GF-D8 (cell line): ENCODE data around the gene ANKRD52.

Source experiments
- DNase-seq: peaks from one replicate; lab custom pipeline; 2025; lab: John Stamatoyannopoulos, UW

The ANKRD52 gene

DNA sequence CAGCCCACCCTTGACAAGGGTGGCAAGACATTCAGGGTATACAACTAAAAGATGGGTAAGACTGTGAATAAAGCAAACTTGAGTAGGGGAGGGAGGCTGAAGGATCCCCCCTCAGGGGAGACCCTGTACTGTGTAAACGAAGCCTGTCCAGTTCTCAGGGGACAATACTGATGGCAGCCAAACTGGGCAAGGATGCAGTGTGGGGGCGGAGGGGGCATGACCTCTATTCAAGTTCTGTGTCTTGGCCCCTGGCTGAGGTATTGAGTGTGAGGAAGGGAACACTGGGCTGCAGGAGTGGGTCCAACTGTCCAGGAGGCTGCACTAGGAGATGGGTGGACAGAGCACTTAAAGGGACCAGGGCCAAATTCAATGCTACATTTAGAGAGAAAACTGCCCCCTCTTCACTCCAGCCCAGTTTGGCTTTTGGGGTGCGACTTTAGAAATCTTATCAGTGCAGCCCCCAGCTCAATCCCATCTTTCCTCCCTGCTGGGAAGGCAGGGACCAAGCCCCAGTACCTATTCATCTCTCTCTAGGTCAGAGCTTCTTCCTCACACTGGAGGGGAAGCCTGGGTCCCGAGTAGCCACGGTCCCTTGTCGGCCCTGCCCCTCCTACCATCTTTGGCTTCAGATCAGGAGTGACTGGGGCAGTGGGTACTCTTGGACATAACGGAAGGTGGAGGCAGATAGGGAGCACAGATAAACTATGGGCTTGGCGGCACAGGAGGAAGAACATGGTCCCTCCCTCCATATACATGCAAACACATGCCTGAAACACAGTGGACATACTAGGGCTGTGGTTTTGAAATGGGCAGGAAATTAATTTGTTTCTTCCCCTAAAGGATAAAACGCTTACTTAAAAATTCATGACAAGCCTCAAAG lies 16.5 kb downstream of the ANKRD52 start:
- DNase-seq = no peak

DNA sequence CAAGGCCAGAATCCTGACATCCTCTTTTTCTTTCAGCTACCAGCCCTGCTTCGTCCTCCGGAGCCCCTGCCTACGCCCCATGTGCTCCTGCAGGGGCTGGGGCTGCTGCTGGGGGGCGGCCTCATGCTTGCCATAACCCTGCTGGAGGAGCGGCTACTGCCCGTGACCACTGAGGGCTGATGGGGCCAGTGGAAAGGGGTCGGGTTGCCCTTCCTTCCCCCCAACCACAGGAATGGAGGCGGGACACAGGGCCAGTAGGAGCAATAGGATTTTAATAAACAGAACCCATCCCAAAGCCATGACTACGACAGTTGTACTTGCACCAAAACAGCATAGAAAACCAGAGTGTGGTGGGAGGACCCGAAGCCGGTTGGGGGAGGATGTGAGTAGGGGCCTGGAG lies 20.6 kb downstream of the ANKRD52 start:
- no peak for DNase-seq

DNA sequence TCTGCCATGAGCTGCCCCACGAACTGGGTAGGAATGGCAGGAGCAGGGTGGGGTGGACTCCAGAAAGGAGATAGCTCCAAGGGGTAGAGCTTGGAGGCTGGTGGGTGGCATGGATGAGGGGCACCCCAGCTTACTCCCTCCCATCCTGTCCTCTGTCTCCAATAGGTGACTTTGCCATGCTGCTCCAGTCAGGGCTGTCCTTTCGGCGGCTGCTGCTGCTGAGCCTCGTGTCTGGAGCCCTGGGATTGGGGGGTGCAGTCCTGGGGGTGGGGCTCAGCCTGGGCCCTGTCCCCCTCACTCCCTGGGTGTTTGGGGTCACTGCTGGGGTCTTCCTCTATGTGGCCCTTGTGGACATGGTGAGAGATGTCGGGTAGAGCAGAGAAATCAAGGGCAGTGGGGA lies 21.2 kb downstream of the ANKRD52 start:
- DNase-seq = no peak

DNA sequence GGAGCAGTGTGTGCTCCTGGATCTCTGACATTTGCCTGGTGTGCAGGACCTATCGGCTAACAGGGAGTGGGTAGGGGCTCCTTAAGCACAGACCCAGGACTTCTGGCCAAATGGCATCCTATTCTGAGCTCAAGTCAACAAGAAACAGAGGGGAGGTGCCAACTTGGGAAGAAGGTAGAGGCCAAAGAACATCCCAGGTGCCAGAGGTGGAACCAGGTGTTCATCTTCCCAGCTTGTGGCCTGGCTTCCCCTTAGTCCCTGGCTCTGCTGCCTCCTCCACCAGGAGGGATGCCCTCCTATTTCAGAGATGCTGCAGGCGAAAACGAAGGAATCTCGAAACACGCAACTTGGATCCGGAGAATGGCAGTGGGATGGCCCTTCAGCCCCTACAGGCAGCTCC lies 22.1 kb downstream of the ANKRD52 start:
- DNase-seq = no peak

DNA sequence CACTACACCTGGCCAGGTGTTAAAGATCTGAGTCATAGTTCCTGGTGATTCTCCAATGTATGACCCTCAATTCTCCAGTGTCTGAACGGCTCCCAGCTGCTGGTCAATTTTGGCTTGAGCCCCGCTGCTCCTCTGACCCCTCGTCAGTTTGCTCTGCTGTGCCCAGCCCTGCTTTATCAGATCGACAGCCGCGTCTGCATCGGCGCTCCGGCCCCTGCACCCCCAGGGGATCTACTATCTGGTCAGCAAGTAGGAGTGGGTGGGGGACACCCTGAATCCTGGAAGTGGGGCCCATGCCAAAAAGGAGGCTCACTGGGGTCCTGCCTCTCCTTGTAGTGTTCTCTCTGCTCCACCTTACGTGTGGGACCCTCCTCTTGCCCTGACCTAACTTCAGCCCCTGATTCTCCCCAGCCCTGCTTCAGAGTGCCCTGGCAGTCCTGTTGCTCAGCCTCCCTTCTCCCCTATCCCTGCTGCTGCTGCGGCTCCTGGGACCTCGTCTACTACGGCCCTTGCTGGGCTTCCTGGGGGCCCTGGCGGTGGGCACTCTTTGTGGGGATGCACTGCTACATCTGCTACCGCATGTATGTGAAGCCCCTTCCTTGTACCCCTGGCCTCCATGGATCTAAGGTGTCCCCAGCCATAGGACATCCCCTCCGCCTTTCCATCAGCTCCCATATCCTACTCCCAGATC lies 23.3 kb downstream of the ANKRD52 start:
- no peak for DNase-seq

DNA sequence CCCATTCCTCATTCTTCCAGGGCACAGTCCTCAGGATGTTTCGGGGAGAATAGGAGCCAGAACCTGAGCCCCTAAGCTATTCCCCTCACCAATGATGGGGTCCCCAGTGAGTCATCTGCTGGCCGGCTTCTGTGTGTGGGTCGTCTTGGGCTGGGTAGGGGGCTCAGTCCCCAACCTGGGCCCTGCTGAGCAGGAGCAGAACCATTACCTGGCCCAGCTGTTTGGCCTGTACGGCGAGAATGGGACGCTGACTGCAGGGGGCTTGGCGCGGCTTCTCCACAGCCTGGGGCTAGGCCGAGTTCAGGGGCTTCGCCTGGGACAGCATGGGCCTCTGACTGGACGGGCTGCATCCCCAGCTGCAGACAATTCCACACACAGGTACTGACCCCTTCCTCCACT lies 27.0 kb downstream of the ANKRD52 start:
- DNase-seq = no peak

DNA sequence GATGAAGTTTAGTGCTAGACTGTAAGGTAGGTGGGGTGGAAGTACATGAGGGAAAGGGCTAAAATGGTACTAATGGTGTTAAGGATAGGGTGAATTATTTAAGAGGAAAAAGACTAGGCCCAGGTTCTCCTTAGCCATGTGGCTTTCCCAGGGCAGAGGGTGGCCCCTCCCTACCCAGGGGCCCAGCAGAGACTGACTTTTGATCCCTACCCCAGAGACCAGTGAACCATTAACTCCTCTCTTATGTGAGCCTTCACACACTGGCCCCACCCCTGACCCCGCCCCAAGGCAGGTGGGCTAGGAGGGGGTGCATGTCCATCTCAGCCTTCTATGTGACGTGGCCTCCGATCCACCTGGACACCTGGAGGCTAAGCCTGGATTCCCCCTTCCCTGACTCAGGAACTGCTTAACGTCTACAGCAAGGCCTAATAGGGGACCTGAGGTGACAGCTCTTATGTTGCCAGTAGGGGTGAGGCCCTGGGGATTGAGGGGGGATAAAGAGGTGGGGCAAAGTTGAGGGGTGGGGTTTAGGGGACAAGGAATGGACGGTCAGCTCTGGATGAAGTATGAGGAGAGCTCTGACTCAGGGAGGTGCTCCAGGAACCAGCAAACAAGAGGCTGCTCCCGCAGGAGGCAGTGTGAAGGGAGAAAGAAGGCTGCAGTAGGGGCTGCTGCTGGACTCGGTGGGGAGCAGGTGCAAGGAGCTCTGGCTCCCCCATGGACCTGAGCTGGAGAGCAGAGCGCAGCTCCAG lies 27.6 kb downstream of the ANKRD52 start:
- DNase-seq = no peak

DNA sequence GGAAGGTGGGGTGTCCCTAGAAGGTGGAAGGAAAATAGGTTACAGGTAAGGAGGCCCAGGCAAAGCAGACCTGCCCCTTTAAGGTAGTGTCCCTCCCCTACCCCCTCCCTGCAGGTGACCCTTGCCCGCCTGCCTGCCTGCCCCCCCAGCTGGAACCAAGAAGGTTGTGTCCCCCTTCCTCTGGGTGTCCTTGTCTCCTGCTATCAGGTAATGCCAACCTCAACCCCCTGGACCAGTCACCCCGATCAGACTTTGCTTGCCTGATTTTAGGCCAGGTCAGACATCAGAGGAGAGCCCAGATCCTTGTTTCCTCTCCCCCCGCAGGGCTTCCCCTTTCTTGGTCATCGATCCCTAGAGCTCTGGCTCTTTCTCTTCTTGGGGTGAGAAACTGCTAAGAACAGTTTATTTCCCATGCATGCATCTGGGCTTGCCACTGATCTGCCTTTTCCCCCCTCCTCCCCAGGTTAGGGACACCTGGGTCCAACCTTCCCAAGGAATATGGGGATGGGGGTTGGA lies 28.2 kb downstream of the ANKRD52 start, which contains the start of gene SLC39A5:
SLC39A5 (plus strand) TSS at position 136 of the 516 bp plus-strand sequence. CDS start 1,224 bp downstream, outside the sequence.
- DNase-seq = no peak

DNA sequence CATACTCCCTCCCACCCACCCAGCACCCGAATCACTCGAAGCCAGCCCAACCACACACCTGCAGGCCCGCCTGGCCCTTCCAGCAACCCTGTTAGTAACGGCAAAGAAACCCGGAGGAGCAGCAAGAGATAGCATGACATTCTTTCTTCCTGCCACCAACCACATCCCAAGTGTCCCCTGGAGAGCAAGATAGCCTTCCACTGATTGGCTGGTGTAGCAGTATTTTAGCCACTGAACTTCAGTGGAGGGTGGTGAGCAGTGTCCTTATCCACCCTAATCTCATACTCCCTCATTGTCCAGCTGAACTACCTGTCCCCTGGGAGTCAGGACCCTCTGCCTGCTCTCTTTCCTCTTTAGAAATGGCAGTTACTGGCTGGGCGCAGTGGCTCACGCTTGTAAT lies 29.1 kb downstream of the ANKRD52 start:
- no peak for DNase-seq

DNA sequence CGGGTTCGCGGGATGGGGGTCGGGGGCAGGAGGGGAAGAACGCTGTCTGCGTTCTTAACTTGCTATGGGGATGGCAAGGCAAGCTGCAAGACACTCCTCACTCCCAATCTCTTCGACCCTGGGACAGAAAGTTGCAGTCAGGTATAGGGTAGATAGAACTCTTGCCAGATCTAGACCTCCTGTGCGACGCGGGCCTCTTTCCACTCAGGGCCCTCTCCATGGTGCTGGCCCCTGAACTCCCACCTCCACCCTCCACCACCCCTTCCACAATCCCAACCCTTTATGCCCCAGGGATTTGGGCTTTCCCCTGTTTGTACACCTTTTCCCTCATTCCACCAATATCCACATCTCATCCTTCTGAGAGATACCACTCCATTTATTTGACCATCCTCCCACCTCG lies 33.2 kb downstream of the ANKRD52 start:
- DNase-seq = no peak

DNA sequence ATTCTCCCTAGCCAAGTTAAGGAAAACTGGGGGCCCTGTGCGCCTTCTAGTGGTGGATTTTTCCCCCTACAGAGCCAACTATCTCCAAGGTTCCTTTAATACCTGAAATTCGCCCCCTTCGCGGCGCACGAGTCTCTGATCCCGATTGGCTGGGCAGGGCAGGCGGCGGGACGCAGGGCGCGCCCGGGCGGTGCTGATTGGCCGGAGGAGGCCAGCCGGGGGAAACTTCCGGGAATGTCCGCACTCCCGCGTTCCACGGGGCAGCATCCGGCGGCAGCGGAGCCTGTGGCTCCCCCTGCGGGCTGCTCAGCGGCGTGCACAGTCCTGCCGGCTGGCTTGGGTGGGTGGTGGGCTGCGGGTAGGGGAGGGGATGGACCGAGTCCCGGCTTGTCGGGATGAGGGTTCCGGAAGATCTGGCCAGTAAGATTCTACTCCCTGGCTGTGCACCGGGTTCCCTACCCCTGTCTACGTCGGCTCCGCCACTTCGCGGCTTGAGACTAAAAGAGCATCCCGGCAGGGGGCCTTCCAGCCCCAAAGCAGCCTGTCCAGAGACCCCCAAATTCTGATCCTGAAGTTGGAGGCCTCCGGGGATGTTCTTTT lies 34.0 kb downstream of the ANKRD52 start, which contains the start of gene NABP2:
NABP2 (plus strand) TSS at position 241 of the 600 bp plus-strand sequence. CDS start 515 bp downstream, outside the sequence.
- peak; percentile 90 for DNase-seq

DNA sequence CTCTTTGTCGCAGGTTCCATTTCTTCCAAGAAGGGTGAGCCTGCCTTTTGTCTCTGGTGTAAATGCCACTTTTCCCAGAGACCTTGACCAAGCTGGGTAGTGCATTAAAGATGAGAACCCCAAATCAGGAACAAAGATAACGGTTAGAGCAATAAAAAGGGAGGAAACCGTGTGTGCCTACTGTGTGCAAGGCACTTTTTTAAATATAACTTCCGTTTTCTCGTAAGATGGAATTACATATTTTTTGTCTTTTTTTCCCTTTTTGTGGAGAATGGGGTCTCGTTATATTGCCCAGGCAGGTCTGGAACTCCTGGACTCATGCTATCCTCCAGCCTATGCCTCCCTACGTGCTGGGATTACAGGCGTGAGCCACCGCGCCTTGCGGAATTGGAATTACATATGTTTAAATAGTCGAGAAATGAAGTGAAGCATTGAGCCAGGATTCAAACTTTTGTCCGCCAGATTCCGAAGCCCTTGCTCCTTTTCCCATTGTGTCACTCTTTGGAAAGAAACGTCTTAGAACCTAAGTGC lies 34.5 kb downstream of the ANKRD52 start:
- no peak for DNase-seq

DNA sequence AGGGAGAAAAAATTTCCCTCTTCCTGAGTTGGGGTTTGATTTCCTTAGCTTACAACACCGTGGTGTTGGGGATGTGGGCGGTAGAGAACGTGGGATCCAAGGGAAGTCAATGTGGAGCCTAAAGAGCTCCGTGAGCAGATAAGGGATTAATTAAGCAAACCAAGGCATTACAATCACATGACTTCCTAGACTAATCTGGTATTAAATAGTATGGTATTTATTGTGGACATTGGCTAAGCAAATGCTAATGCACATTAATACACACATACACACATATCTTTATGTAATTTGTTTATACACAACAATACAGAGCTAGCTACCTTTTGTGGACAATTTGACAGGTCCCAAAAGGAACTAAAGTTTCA lies 35.7 kb downstream of the ANKRD52 start:
- peak; percentile 33 for DNase-seq

DNA sequence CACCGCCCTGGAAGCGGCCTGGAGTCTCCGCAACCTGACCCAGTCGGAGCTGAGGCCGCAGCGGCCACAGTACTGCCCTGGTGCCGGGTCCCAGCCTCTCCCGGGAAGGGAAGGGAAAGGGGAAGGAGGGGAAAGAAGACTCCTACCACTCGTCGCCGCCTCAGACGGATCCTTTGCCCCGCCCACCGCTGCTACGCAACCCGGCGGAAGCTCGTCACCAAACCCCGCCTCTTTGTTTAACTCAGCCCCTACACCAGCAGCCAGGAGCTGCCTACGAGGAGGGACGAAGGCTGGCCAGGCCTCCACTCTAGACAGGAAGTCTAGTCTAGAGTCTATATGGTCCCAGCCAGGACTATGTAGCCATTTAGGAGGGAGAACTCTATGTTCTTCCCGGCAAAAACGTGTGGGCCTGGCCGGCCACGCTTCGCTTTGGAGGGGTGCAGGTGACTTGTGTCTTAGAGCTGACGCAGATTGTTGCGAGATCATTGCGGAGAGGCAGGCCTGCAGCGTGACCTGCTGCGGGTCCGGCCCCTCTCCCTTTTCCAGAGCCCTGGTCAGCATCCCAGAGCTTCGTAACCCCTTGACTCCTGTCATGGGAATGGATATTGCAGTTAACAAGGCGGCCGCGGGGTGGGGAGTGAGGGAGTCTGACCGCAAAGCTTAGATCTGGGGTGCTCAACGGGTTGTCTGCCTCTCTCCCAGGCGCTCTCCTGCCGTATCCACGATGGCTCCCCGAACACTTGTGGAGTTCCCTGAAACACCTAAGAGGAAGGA lies 36.2 kb downstream of the ANKRD52 start, which contains the start of gene RNF41:
RNF41 (minus strand) TSS at position 166 of the 774 bp plus-strand sequence. CDS start 7,875 bp downstream, outside the sequence.
- peak; percentile 93 for DNase-seq

DNA sequence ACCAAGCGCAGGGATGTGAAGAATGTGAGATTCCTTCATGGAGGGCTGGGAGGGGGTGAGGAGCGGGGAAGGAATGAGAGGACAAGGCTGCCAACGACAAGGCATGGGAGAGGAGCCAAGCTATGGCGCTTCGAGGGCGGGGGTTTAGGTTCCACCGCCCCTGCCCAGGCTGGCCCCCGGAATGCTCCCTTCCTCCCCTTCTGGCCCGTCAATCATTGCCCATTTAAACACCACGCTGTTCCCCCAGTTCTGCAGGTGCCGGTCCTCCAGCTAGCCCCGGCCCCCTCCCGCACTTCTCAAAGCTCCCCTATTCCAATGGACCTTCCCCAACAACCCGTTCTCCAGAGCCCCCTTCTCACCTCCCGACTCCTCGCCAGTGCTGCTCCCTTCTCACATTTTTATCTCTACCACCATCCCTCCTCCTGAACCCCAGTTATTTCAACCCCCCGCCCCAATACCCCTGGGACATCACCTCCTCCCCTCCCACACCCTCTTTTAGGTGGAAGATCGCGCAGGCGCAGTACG lies 36.9 kb downstream of the ANKRD52 start:
- DNase-seq = no peak

DNA sequence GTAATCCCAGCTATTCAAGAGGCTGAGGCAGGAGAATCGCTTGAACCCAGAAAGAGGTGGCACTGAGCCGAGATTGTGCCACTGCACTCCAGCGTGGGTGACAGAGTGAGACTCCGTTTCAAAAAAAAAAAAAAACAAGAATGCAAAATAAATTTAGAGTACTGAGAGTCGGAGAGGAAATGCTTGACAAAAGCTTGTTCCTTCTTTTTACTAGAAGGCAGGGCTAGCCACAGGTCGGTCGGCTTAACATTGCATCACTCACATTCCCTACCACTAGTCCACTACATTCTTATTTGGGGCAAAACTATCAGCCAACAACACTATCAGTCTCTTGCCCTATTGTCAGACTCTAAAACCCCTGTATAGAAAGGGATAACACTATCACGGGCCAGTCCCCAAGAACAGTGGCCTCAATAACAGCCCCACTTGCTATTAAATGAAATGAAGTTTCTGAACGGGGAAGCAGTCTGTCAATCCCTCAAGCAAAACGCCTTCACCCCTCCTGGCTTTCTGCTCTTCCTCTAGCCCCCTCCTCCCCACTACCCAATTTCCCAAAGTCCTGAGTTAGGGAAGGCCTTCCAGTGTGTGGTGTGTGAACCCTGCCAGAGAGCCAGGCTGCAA lies 37.5 kb downstream of the ANKRD52 start:
- peak; percentile 80 for DNase-seq

DNA sequence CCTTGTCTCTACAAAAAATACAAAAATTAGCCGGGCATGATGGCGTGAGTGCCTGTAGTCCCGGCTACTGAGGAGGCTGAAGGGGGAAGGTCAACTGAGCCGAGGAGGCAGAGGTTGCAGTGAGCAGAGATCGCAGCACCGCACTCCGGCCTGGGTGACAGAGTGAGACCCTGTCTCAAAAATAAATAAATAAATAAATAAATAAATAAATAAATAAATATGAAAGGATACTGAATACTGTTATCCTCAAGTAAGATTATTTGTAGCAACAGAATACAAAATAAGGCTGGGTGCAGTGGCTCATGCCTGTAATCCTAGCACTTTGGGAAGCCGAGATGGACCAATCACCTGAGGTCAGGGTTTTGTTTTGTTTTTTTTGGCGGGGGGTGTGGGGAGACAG lies 38.3 kb downstream of the ANKRD52 start:
- DNase-seq = no peak

DNA sequence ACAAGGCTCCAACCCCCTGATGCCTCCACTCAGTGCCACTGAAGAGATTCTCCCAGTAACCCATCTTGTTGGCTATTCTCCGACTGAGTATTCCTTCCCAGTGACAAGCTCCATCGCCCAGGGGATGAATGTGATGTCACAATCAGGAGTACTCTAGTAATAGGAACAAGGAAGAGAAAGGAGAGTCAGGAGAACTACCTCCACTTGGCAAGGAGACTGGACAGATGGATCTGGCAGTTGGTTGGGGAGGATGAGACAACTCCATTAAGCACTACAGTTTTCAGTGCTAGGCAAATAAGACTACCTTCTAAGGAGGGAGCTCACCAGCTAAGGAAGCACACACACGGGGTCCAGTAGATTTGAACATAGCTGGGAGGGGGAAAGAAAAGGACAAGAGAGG lies 41.7 kb downstream of the ANKRD52 start:
- no peak for DNase-seq

DNA sequence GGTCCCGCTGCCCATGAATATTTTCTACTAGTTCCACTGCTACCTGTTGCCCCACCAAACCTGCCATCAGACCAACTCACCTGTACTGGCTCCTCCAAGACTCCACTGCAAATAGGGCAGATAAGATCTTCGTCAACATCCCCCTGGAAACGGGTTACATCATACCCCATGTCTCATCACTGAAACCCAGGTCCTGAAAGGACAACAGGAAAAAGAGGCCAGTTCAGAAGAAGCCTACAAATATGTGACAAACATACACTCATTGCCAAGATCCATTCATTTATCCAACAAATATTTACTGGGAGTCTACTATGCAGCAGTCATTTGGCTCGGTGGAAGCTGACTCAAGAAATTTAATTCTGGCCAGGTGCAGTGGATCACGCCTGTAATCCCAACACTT lies 44.3 kb downstream of the ANKRD52 start:
- DNase-seq = no peak

DNA sequence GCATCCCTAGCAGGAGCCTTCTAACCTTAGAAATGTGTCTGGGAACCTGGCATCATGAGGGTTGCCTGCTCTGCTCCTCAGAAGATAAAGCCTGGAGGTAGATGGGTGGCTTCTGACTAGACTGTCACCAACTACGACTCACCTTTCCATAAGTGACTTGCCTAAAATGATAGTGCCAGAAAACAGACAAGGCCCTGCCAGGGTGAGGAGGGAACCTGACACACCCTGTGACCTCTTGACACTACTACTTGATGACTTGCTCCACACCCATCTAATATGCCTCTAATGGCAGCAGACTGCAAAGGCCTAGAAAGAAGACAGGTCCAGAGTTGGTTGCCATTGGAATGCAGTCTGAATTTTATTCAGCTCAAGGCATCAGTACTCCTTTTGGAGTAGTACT lies 45.8 kb downstream of the ANKRD52 start:
- DNase-seq = no peak
